ENCODE measurements around the gene ZFAND3.
A peak's percentile ranks its signal among the peaks of the same experiment; 100 is the strongest.

ZFAND3 gene

GRCh38 chr6:38088829-38089228 is 269.3 kb downstream of the ZFAND3 start:
- no peak for DNase-seq (ENCODE audit: low spot score)
- in situ Hi-C loops (cut with MboI; ENCODE audit: low sequenced_read_pairs, unreplicated experiment), result no loop called here
- TF ChIP-seq CTCF (IDR thresholded peaks at IDR 0.05; ENCODE audit: borderline replicate concordance, control extremely low read depth, extremely low read depth, insufficient read depth, missing control alignments), result no peak

- no peak for DNase-seq (ENCODE audit: low spot score)
- in situ Hi-C loops (cut with MboI; ENCODE audit: low sequenced_read_pairs, unreplicated experiment), result no loop called here
- no peak for TF ChIP-seq CTCF (IDR thresholded peaks at IDR 0.05; ENCODE audit: borderline replicate concordance, control extremely low read depth, extremely low read depth, insufficient read depth, missing control alignments)
Observed at GRCh38 chr6:38091613-38092012, 272.1 kb downstream of the ZFAND3 start.

- in situ Hi-C loops (cut with MboI; ENCODE audit: low sequenced_read_pairs, unreplicated experiment), result no loop called here
- no peak for TF ChIP-seq CTCF (IDR thresholded peaks at IDR 0.05; ENCODE audit: borderline replicate concordance, control extremely low read depth, extremely low read depth, insufficient read depth, missing control alignments)
Observed at GRCh38 chr6:38092465-38092864, 272.9 kb downstream of the ZFAND3 start.

GRCh38 chr6:38092964-38093363 is 273.4 kb downstream of the ZFAND3 start:
- in situ Hi-C loops (cut with MboI; ENCODE audit: low sequenced_read_pairs, unreplicated experiment), result no loop called here
- DNase-seq (ENCODE audit: low spot score), result no peak
- no peak for TF ChIP-seq CTCF (IDR thresholded peaks at IDR 0.05; ENCODE audit: borderline replicate concordance, control extremely low read depth, extremely low read depth, insufficient read depth, missing control alignments)

More at GRCh38 chr6:38092465-38092864, 272.9 kb downstream of the ZFAND3 start:
- no peak for DNase-seq (ENCODE audit: low spot score)

GRCh38 chr6:38095054-38095453 is 275.5 kb downstream of the ZFAND3 start:
- in situ Hi-C loops (cut with MboI; ENCODE audit: low sequenced_read_pairs, unreplicated experiment), result no loop called here
- TF ChIP-seq CTCF (IDR thresholded peaks at IDR 0.05; ENCODE audit: borderline replicate concordance, control extremely low read depth, extremely low read depth, insufficient read depth, missing control alignments), result no peak
- no peak for DNase-seq (ENCODE audit: low spot score)

- no peak for TF ChIP-seq CTCF (IDR thresholded peaks at IDR 0.05; ENCODE audit: borderline replicate concordance, control extremely low read depth, extremely low read depth, insufficient read depth, missing control alignments)
- in situ Hi-C loops (cut with MboI; ENCODE audit: low sequenced_read_pairs, unreplicated experiment), result no loop called here
- DNase-seq (ENCODE audit: low spot score), result peak; percentile 28
Observed at GRCh38 chr6:38099221-38099620, 279.7 kb downstream of the ZFAND3 start.

GRCh38 chr6:38100380-38100779 is 280.9 kb downstream of the ZFAND3 start:
- in situ Hi-C loops (cut with MboI; ENCODE audit: low sequenced_read_pairs, unreplicated experiment), result no loop called here
- no peak for TF ChIP-seq CTCF (IDR thresholded peaks at IDR 0.05; ENCODE audit: borderline replicate concordance, control extremely low read depth, extremely low read depth, insufficient read depth, missing control alignments)
- DNase-seq (ENCODE audit: low spot score), result peak; percentile 51

Measured in GM13976 (cell line).